Fibroblast of the conjunctiva (primary cell): ENCODE results near the gene PFDN2.

Source experiments
- DNase-seq: peaks from one replicate; pipeline ENCODE4 v3.0.0-alpha.2; 2010; ENCODE audit warnings: low read depth

PFDN2 gene

GRCh38 chr1:161099090-161099802 lies 18.6 kb downstream of the PFDN2 start:
- no peak for DNase-seq

GRCh38 chr1:161098210-161099068 lies 19.4 kb downstream of the PFDN2 start, which contains the start of gene KLHDC9:
Gene KLHDC9, plus strand, starts transcription at chr1:161098361. Its CDS starts 175 bp downstream, at chr1:161098536.
- DNase-seq: peak; percentile 49

- DNase-seq: peak; percentile 59
Observed at GRCh38 chr1:161096530-161096929, 21.3 kb downstream of the PFDN2 start.

GRCh38 chr1:161096015-161096414 lies 21.8 kb downstream of the PFDN2 start:
- no peak for DNase-seq

- no peak for DNase-seq
Observed at GRCh38 chr1:161095230-161095629, 22.6 kb downstream of the PFDN2 start.

- no peak for DNase-seq
Observed at GRCh38 chr1:161094481-161094880, 23.4 kb downstream of the PFDN2 start.

- no peak for DNase-seq
Observed at GRCh38 chr1:161092621-161093028, 25.2 kb downstream of the PFDN2 start.

GRCh38 chr1:161091796-161092507 lies 25.9 kb downstream of the PFDN2 start:
- DNase-seq: no peak

- DNase-seq: no peak
Observed at GRCh38 chr1:161091093-161091492, 26.7 kb downstream of the PFDN2 start.

GRCh38 chr1:161090617-161091016 lies 27.2 kb downstream of the PFDN2 start:
- DNase-seq: no peak

- no peak for DNase-seq
Observed at GRCh38 chr1:161089938-161090337, 27.9 kb downstream of the PFDN2 start.

- DNase-seq: no peak
Observed at GRCh38 chr1:161089251-161089924, 28.4 kb downstream of the PFDN2 start, which contains the start of gene NECTIN4. Gene NECTIN4, minus strand, starts transcription at chr1:161089558. Its CDS starts 262 bp downstream, at chr1:161089296.

- DNase-seq: no peak
Observed at GRCh38 chr1:161088587-161089110, 29.2 kb downstream of the PFDN2 start.

GRCh38 chr1:161086457-161086856 lies 31.4 kb downstream of the PFDN2 start:
- DNase-seq: no peak

GRCh38 chr1:161085165-161085564 lies 32.7 kb downstream of the PFDN2 start:
- no peak for DNase-seq

GRCh38 chr1:161084597-161084988 lies 33.2 kb downstream of the PFDN2 start:
- DNase-seq: no peak

GRCh38 chr1:161083748-161084596 lies 33.9 kb downstream of the PFDN2 start:
- no peak for DNase-seq

GRCh38 chr1:161082996-161083747 lies 34.7 kb downstream of the PFDN2 start:
- peak; percentile 57 for DNase-seq

- no peak for DNase-seq
Observed at GRCh38 chr1:161082483-161082882, 35.4 kb downstream of the PFDN2 start.

GRCh38 chr1:161081519-161081918 lies 36.3 kb downstream of the PFDN2 start:
- no peak for DNase-seq
